Erythroblast (primary cell): Measurements from ENCODE around the gene ACE.

Source experiments
- GATA1 ChIP-seq: IDR thresholded peaks from 2 replicates; pipeline ENCODE4 v1.6.1; 2011; ENCODE audit warnings: low read depth, mild to moderate bottlenecking, control low read depth, low read length, moderate library complexity
- POLR2A ChIP-seq: IDR thresholded peaks from 2 replicates; pipeline ENCODE4 v1.6.1; 2011; ENCODE audit warnings: mild to moderate bottlenecking, low read length

DNA sequence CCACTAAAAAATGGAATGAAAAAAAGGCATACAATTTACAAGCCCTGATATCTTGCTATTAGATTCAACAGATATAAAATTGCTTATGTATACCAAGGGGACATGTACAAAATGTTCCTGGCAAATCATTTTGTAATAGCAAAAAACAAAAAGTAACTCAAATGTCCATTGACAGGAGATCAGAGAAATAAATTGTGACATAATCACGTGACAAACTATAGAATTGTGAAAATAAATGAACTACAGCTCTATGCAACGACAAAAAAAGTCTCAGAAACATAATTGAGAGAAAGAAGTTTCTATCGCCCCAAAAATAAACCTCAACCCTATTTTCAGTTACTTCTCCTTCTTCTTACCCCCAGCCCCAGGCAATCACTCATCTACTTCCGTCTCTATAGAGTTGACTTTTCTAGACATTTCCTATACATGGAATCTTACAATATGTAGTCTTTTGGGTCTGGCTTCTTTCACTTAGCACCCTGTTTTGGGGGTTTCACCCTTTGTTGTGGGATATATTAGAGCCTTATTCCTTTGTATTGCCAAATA is 12.1 kb upstream of the ACE start:
- no peak for TF ChIP-seq POLR2A
- no peak for TF ChIP-seq GATA1
